GM12878 (cell line): ENCODE data around the gene ZNF416. TPM values are rescaled to one million over a fixed set of nuclear protein-coding genes. Genes with fewer than 3 reads are reported as not detected.
A peak's percentile ranks its signal among the peaks of the same experiment; 100 is the strongest.

Source experiments
- CUX1 ChIP-seq: IDR thresholded peaks from 2 replicates; pipeline ENCODE4 v1.6.1; 2012; ENCODE audit warnings: improper control_type of control experiment, low read depth, low read length; ENCODE audit not compliant: insufficient replicate concordance
- EP300 ChIP-seq, 2 experiments: fragments of 150-350 bp in 1 of 2; IDR thresholded peaks; 2 replicates each; pipeline ENCODE4 v1.6.1; 2011 to 2012; ENCODE audit warnings: low read depth in 2 of 2, low read length in 2 of 2, borderline replicate concordance in 1 of 2, improper control_type of control experiment in 1 of 2, inconsistent platforms in 1 of 2; ENCODE audit not compliant: control insufficient read depth in 1 of 2
- HDAC6 ChIP-seq: fragments of 200-600 bp; sonication (generic); IDR thresholded peaks from one replicate; pipeline ENCODE4 v1.8.0; 2017; ENCODE audit warnings: antibody characterized with exemption; ENCODE audit not compliant: unreplicated experiment
- RAD21 ChIP-seq: IDR thresholded peaks from 2 replicates; pipeline ENCODE4 v1.6.1; 2011; ENCODE audit warnings: mild to moderate bottlenecking, low read depth, low read length, moderate library complexity; ENCODE audit not compliant: insufficient read depth
- RCOR1 ChIP-seq: conservative IDR thresholded peaks from 2 replicates; pipeline ENCODE4 v1.6.1; 2012; ENCODE audit warnings: low read depth, low read length, improper control_type of control experiment
- SMAD1 ChIP-seq: fragments of 450-650 bp; IDR thresholded peaks from 2 replicates; pipeline ENCODE4 v1.6.1; 2018; ENCODE audit warnings: mild to moderate bottlenecking, low read depth; ENCODE audit not compliant: partially characterized antibody
- polyA plus RNA-seq, 11 experiments: library from polyadenylated mRNA; depleted of rRNA in 4 of 11; unstranded in 6 of 11; stranded (reverse) in 5 of 11; fragments of >200 nt; fragmentation: Nextera tagmentation in 4 of 11; fragmentation: Illumina TruSeq in 1 of 11; extraction: Ambion mirVana in 4 of 11; extraction: Trizol in 1 of 11; gene quantifications; 1 replicate in 1 of 11; 2 replicates in 10 of 11; pipeline versions ENCODE4 v1.2.1 to v1.2.3, GENCODE V29; 2011 to 2016; ENCODE audit warnings: inconsistent platforms in 2 of 11, missing spikeins in 2 of 11, low read depth in 1 of 11
- total RNA-seq, 4 experiments: library from RNA; depleted of rRNA in 3 of 4; stranded (reverse); fragments of >200 nt in 3 of 4; fragmentation: Illumina TruSeq in 1 of 4; extraction: Trizol in 1 of 4; gene quantifications; 2 replicates each; pipeline versions ENCODE4 v1.2.1 to v1.2.3, GENCODE V29; 2013 to 2021
- TF ChIP-seq, protein P1 (sequence below): fragments of 450-650 bp; formaldehyde crosslinking; IDR thresholded peaks from 2 replicates; pipeline ENCODE4 v1.4.0; 2022; ENCODE audit warnings: mild to moderate bottlenecking, moderate library complexity
- TF ChIP-seq, protein P2 (sequence below), 3 experiments: IDR thresholded peaks in 2 of 3; conservative IDR thresholded peaks in 1 of 3; 2 replicates each; pipeline ENCODE4 v1.5.1; 2011; ENCODE audit warnings: low read depth in 3 of 3, low read length in 3 of 3, mild to moderate bottlenecking in 3 of 3, control low read depth in 2 of 3, moderate library complexity in 2 of 3, inconsistent platforms in 1 of 3, mixed read lengths in 1 of 3; ENCODE audit not compliant: control insufficient read depth in 2 of 3, insufficient read depth in 1 of 3; ENCODE audit errors: extremely low read depth in 1 of 3
- TF ChIP-seq, protein P3 (sequence below): IDR thresholded peaks from 2 replicates; pipeline ENCODE4 v1.6.1; 2011; ENCODE audit warnings: low read depth, low read length, improper control_type of control experiment, borderline replicate concordance
- TF ChIP-seq, protein P4 (sequence below): IDR thresholded peaks from 2 replicates; pipeline ENCODE4 v1.6.1; 2012; ENCODE audit warnings: low read depth, low read length, improper control_type of control experiment
- TF ChIP-seq, protein P5 (sequence below): fragments of 450-650 bp; IDR thresholded peaks from 2 replicates; pipeline ENCODE4 v1.6.1; 2017; ENCODE audit warnings: mild to moderate bottlenecking

Gene ZNF416
- total and polyA plus RNA-seq, 10 of the 15 experiments (the other 5 are each of a cell fraction or from before 2014, with no cell fraction given) = 1.2 to 5.4 (median 4.7) TPM

- TF ChIP-seq, protein P1, sequence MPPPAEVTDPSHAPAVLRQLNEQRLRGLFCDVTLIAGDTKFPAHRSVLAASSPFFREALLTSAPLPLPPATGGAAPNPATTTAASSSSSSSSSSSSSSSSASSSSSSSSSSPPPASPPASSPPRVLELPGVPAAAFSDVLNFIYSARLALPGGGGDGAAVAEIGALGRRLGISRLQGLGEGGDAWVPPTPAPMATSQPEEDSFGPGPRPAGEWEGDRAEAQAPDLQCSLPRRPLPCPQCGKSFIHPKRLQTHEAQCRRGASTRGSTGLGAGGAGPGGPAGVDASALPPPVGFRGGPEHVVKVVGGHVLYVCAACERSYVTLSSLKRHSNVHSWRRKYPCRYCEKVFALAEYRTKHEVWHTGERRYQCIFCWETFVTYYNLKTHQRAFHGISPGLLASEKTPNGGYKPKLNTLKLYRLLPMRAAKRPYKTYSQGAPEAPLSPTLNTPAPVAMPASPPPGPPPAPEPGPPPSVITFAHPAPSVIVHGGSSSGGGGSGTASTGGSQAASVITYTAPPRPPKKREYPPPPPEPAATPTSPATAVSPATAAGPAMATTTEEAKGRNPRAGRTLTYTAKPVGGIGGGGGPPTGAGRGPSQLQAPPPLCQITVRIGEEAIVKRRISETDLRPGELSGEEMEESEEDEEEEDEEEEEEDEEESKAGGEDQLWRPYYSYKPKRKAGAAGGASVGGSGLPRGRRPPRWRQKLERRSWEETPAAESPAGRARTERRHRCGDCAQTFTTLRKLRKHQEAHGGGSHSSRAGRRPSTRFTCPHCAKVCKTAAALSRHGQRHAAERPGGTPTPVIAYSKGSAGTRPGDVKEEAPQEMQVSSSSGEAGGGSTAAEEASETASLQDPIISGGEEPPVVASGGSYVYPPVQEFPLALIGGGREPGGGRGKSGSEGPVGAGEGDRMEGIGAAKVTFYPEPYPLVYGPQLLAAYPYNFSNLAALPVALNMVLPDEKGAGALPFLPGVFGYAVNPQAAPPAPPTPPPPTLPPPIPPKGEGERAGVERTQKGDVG (CRISPR knock-in tag) = no peak
- TF ChIP-seq, protein P2, sequence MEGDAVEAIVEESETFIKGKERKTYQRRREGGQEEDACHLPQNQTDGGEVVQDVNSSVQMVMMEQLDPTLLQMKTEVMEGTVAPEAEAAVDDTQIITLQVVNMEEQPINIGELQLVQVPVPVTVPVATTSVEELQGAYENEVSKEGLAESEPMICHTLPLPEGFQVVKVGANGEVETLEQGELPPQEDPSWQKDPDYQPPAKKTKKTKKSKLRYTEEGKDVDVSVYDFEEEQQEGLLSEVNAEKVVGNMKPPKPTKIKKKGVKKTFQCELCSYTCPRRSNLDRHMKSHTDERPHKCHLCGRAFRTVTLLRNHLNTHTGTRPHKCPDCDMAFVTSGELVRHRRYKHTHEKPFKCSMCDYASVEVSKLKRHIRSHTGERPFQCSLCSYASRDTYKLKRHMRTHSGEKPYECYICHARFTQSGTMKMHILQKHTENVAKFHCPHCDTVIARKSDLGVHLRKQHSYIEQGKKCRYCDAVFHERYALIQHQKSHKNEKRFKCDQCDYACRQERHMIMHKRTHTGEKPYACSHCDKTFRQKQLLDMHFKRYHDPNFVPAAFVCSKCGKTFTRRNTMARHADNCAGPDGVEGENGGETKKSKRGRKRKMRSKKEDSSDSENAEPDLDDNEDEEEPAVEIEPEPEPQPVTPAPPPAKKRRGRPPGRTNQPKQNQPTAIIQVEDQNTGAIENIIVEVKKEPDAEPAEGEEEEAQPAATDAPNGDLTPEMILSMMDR (IDR thresholded peaks at IDR 0.05 in 2 of 3, conservative IDR thresholded peaks at IDR 0.05 in 1 of 3; ENCODE audit: control insufficient read depth in 2 of 3, extremely low read depth in 1 of 3, insufficient read depth in 1 of 3, low read depth in 3 of 3, low read length in 3 of 3) = no peak
- TF ChIP-seq, protein P3, sequence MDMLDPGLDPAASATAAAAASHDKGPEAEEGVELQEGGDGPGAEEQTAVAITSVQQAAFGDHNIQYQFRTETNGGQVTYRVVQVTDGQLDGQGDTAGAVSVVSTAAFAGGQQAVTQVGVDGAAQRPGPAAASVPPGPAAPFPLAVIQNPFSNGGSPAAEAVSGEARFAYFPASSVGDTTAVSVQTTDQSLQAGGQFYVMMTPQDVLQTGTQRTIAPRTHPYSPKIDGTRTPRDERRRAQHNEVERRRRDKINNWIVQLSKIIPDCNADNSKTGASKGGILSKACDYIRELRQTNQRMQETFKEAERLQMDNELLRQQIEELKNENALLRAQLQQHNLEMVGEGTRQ = no peak
- TF ChIP-seq RAD21 = no peak
- TF ChIP-seq, protein P4, sequence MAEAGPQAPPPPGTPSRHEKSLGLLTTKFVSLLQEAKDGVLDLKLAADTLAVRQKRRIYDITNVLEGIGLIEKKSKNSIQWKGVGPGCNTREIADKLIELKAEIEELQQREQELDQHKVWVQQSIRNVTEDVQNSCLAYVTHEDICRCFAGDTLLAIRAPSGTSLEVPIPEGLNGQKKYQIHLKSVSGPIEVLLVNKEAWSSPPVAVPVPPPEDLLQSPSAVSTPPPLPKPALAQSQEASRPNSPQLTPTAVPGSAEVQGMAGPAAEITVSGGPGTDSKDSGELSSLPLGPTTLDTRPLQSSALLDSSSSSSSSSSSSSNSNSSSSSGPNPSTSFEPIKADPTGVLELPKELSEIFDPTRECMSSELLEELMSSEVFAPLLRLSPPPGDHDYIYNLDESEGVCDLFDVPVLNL = peak; percentile 61; the same call in 1 of the 2 replicates
- no peak for TF ChIP-seq HDAC6
- TF ChIP-seq, protein P5, sequence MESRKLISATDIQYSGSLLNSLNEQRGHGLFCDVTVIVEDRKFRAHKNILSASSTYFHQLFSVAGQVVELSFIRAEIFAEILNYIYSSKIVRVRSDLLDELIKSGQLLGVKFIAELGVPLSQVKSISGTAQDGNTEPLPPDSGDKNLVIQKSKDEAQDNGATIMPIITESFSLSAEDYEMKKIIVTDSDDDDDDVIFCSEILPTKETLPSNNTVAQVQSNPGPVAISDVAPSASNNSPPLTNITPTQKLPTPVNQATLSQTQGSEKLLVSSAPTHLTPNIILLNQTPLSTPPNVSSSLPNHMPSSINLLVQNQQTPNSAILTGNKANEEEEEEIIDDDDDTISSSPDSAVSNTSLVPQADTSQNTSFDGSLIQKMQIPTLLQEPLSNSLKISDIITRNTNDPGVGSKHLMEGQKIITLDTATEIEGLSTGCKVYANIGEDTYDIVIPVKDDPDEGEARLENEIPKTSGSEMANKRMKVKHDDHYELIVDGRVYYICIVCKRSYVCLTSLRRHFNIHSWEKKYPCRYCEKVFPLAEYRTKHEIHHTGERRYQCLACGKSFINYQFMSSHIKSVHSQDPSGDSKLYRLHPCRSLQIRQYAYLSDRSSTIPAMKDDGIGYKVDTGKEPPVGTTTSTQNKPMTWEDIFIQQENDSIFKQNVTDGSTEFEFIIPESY = no peak; the same call in 1 of the 2 replicates
- TF ChIP-seq CUX1 = no peak
- no peak for TF ChIP-seq EP300 (IDR thresholded peaks at IDR 0.05; ENCODE audit: borderline replicate concordance in 1 of 2, control insufficient read depth in 1 of 2, low read depth in 2 of 2, low read length in 2 of 2)
- TF ChIP-seq RCOR1 = no peak
- TF ChIP-seq SMAD1 = no peak
These were observed 5.1 kb upstream of the ZNF416 start, which contains the start of gene ZIK1 (continued) for GRCh38 chr19:57583521-57584416.
